Gastroesophageal sphincter (tissue), 3 donors: ENCODE data around the gene MAPT.
"Not testable (repeated sequence)": the region's sequence is repeated elsewhere in the genome, so short reads cannot be mapped to it uniquely, and the experiment has no call there.

Experiments used
- POLR2A ChIP-seq, 2 donors: fragments of 450-650 bp; IDR thresholded peaks; one replicate each; pipeline ENCODE4 v1.6.1; 2017; ENCODE audit warnings: antibody characterized with exemption in 2 of 2, mild to moderate bottlenecking in 2 of 2, moderate library complexity in 1 of 2
- POLR2AphosphoS5 ChIP-seq: sonication (generic); formaldehyde crosslinking; IDR thresholded peaks from one replicate; pipeline ENCODE4 v1.6.1; 2017; ENCODE audit warnings: antibody characterized with exemption
- TF ChIP-seq, protein P1 (sequence below), 4 experiments: fragments of 200-600 bp in 2 of 4; fragments of 450-650 bp in 2 of 4; sonication (generic) in 1 of 4; IDR thresholded peaks; one replicate each; pipeline ENCODE4 v1.5.1; 2017 to 2019; ENCODE audit warnings: antibody characterized with exemption in 4 of 4, mild to moderate bottlenecking in 2 of 4, moderate library complexity in 2 of 4

DNA sequence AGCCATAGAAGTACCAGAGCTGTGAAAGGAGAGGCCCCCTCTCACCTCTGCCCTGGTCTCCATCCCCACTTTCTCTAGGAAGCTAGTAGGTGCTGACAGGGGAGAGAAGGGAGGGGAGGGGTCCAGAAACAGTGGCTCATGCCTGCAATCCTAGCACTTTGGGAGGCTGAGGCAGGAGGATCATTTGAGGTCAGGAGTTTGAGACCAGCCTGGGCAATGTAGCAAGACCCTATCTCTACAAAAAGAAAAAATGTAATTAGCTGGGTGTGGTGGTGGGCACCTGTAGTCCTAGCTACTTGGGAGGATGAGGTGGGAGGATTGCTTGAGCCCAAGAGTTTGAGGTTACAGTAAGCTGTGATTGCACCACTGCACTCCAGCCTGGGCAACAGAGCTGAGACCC, 42.8 kb downstream of the MAPT start:
- TF ChIP-seq, protein P1, sequence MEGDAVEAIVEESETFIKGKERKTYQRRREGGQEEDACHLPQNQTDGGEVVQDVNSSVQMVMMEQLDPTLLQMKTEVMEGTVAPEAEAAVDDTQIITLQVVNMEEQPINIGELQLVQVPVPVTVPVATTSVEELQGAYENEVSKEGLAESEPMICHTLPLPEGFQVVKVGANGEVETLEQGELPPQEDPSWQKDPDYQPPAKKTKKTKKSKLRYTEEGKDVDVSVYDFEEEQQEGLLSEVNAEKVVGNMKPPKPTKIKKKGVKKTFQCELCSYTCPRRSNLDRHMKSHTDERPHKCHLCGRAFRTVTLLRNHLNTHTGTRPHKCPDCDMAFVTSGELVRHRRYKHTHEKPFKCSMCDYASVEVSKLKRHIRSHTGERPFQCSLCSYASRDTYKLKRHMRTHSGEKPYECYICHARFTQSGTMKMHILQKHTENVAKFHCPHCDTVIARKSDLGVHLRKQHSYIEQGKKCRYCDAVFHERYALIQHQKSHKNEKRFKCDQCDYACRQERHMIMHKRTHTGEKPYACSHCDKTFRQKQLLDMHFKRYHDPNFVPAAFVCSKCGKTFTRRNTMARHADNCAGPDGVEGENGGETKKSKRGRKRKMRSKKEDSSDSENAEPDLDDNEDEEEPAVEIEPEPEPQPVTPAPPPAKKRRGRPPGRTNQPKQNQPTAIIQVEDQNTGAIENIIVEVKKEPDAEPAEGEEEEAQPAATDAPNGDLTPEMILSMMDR (IDR thresholded peaks at IDR 0.05): not testable (repeated sequence)
- not testable (repeated sequence) for TF ChIP-seq POLR2A (IDR thresholded peaks at IDR 0.05); POLR2AphosphoS5
